ENCODE measurements around the gene VMO1. TPM values are rescaled to one million over a fixed set of nuclear protein-coding genes. Genes with fewer than 3 reads are reported as not detected.

Gene VMO1
- total RNA-seq, 1 donor from 2014 or later = 0.27 TPM

DNA sequence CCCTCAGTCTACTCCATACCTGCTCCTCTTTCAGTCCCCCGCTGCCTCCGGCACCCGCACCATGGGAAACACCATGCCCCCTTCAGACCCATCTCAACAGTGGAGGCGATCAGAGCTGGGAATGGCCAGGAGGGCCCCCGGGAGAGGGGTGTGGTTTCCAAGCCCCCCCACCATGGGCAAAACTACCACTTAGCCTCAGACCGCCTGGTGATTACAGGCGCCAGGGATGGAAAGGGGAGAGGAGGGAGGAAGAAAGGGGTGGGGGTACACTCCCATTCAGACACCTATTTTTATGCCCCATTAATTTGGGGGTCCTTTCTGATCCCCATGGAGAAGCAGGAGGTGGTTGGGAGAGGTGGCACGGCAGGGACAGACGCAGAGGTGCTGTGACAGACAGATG is 16.1 kb upstream of the VMO1 start, which contains the start of gene C17orf114:
Gene C17orf114 (minus strand): TSS at position 101 of the 400 bp plus-strand sequence.
- intact Hi-C loops (cut with micrococcal nuclease) = no loop called here

- intact Hi-C loops (cut with micrococcal nuclease) = no loop called here
Observed at GRCh38 chr17:4800462-4801196, 14.5 kb upstream of the VMO1 start.

DNA sequence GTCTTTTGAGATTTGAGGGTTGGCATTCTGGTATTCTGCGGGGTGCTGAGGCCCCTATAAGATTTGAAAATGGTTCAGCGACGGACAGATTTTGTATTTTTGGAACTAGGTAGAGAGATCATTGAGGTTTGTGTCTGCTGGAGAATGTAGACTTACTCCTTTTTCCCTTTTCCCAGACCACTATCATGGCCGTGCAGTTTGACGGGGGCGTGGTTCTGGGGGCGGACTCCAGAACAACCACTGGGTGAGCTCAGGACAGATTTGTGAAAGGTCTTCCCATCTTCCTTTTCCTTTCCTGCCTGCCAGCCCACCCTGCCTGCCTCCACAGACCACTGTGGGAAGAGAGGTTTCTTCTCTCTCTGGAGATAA is 10.4 kb upstream of the VMO1 start:
- intact Hi-C loops (cut with micrococcal nuclease) = loop anchor here (1.0 to 5.0 kb wide), 2 partner anchors 11 to 146 kb away; partner anchors contain the start of genes PLD2, RNF167 and SLC25A11

DNA sequence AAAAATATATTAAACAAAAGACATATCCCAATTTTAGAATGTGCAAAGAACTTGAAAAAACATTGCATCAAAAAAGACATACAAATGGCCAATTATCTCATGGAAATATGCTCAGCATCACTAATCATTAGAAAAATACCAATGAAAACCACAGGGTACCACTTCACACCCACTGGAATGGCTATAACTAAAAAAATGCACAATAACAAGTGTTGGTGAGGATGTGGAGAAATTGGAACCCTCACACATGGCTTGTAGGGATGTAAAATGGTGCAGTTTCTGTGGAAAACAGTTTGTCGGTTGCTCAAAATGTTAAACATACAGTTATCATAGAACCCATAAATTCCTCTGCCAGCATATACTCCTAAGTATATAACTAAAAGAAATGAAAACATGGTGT is 9.0 kb upstream of the VMO1 start:
- intact Hi-C loops (cut with micrococcal nuclease) = loop anchor here (5.0 kb wide), 1 partner anchor 147 kb away; the partner anchor contains the start of genes RNF167 and SLC25A11

DNA sequence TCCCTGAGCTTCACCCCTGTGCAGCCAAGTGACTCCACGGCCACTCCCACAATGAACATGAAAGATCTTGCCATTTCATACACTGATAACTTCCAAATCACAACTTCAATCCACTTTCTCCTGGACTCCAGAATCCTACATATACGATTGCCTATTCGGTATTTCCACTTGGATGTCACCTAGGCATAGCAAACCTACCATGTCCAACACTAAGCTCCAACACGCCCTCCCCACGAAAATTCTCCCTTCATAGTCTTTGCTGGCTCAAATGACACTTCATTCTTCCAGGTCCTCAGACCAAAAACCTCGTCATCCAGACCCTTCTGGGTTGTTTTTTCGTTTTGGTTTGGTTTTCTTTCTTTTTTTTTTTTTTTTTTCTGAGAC is 4.5 kb upstream of the VMO1 start:
- intact Hi-C loops (cut with micrococcal nuclease) = loop anchor here (1.0 to 5.0 kb wide), 4 partner anchors 43 to 233 kb away; partner anchors contain the start of genes ARRB2, MED11, MINK1 and MYBBP1A

GRCh38 chr17:4789951-4790704 is 4.0 kb upstream of the VMO1 start:
- intact Hi-C loops (cut with micrococcal nuclease) = loop anchor here (1.0 to 10.0 kb wide), 5 partner anchors 43 to 233 kb away; partner anchors contain the start of genes ALOX15, ARRB2, MED11 and MINK1

GRCh38 chr17:4789701-4789950 is 3.5 kb upstream of the VMO1 start:
- intact Hi-C loops (cut with micrococcal nuclease) = loop anchor here (10.0 kb wide), 1 partner anchor 145 kb away; the partner anchor contains the start of gene ALOX15

- intact Hi-C loops (cut with micrococcal nuclease) = loop anchor here (10.0 kb wide), 1 partner anchor 144 kb away; the partner anchor contains the start of gene ALOX15
Observed at GRCh38 chr17:4788807-4789700, 2.9 kb upstream of the VMO1 start, which contains the start of gene GLTPD2. Gene GLTPD2 (plus strand): TSS chr17:4788964. CDS start chr17:4789012, 48 bp downstream.

- intact Hi-C loops (cut with micrococcal nuclease) = loop anchor here (10.0 kb wide), 1 partner anchor 143 kb away; the partner anchor contains the start of gene ALOX15
Observed at GRCh38 chr17:4788159-4788806, 2.1 kb upstream of the VMO1 start.

GRCh38 chr17:4786516-4786915 is 352 bp upstream of the VMO1 start:
- intact Hi-C loops (cut with micrococcal nuclease) = loop anchor here (2.0 to 10.0 kb wide), 2 partner anchors 102 to 142 kb away; partner anchors contain the start of gene ALOX15

DNA sequence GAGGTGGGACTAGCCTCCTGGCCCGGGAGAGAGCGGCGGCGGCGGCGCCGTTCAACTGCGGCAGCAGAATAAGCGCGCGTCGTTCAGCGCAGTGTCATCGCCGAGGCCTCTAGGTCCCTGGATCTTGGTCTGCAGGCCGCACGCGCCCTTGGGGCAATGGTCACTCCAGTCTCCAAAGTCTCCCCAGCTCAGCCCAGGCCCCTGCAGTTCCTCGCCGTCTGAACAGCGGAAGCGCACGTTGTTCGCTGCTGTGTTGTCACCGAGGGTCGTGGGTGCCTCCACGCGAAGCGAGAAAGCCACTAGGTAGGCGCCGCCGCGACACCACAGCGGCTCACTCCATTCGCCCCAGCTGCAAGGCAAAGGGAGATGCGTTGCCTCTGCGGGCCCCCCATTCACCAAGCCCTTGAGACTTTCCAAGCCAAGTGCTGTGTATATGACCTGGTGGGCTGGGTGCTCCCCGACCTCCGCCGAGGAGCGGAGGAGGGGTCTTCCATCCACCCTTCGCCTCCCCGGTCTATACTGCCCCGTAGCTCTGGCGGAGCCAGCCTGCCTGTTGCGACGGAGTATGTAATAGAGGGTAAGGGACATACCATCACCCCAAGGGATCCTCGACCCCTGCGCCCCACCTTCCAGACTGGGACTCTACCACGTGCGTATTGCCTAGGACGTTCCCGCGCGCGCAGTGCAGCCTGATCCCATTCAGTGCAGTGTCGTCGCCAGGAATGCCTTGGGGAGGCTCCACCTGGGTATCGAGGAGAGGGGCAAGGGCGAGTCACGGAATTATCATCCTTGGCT is 656 bp downstream of the VMO1 start:
- intact Hi-C loops (cut with micrococcal nuclease) = loop anchor here (2.0 to 10.0 kb wide), 2 partner anchors 103 to 141 kb away; partner anchors contain the start of gene ALOX15

DNA sequence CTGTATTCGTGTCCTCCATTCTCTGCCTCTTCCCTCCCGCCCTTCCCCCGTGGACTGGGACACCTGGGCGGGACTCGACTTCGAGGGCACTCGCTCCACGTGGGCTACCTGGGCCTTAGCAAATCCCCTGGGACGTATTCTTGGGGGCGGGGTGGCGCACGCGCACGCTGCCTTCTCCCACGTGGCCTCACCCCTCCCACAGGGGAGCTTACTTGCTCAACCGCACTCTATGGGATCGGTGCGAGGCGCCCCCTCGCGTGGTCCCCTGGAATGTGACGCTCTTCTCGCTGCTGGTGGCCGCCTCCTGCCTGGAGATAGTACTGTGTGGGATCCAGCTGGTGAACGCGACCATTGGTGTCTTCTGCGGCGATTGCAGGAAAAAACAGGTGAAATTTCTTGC is 3.5 kb downstream of the VMO1 start:
- intact Hi-C loops (cut with micrococcal nuclease) = loop anchor here (10.0 kb wide), 1 partner anchor 138 kb away; the partner anchor contains the start of gene ALOX15

DNA sequence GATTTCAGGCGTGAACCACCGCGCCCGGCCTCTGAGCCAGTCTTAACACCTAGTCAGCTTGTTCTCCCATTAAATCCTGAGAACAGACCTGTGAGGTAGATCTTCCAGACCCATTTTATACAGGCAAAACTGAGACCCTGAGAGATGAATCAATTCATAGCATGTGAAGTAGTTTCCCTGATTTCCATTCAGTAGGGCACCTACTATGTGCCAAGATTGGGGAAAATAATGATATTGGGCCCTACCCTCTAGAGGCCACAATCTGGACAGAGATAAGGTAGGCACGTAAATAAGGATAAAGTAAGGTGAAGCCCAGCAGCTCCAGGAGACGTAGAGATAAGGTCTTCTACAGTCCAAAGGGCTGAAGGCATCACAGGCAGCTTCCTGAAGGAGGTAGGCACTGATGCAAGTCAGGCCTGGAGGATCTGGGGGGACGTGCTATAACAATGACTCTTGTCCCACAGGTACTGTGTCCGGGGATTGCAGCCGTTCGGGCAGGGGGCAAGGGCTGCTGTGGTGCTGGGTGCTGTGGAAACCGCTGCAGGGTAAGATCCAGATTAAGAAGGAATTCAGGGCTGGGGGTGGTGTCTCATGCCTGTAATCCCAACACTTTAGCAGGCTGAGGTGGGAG is 5.7 kb downstream of the VMO1 start:
- intact Hi-C loops (cut with micrococcal nuclease) = loop anchor here (10.0 kb wide), 1 partner anchor 136 kb away; the partner anchor contains the start of gene ALOX15

DNA sequence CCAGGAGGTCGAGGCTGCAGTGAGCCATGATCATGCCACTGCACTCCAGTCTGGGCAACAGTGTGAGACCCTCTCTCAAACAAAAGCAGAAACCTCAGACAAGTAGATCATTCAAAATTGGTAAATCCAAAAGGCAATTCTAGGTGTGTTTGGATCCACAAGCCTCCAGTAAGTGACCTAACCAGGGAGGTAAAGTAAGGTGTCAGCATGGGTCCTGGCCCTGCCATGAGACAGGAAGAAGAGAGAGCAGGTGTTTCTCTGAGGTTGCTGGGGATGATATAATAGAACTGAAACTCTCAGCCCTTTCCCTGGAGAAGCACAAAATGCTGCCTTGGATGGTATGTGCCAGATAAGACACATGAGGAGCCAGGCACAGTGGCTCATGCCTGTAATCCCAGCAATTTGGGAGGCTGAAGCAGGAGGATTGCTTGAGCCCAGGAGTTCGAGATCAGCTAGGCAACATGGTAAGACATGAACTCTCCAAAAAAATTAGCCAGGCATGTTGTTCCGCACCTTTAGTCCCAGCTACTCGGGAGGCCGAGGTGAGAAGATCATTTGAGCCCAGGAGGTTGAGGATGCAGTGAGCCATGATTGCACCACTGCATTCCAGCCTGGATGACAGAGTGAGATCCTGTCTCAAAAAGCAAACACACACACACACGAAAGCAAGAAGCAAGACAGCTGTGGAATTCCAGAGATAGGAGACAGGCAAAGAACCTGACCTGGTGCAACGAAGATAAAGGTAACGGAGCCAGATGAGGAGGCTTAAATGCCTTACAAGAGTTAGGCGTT is 8.0 kb downstream of the VMO1 start:
- intact Hi-C loops (cut with micrococcal nuclease) = no loop called here

DNA sequence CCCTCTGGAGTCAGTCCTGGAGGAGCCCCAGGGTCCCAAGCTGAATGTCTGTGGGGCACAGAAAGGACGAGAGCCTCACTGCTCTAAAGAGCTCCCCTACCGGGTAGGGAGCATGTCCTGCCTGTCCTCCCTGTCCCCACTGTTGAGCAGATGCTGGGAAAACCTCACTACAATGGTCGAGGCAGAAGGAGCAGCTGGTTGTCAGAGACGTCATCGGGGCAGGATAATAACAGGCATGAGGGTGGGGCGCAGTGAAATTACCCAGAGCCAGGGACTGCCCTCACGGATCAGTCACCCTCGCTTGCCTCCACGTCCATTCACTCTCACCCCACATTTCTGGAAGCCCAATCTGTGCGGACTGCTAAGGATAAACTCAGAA is 13.9 kb downstream of the VMO1 start:
- intact Hi-C loops (cut with micrococcal nuclease) = no loop called here

DNA sequence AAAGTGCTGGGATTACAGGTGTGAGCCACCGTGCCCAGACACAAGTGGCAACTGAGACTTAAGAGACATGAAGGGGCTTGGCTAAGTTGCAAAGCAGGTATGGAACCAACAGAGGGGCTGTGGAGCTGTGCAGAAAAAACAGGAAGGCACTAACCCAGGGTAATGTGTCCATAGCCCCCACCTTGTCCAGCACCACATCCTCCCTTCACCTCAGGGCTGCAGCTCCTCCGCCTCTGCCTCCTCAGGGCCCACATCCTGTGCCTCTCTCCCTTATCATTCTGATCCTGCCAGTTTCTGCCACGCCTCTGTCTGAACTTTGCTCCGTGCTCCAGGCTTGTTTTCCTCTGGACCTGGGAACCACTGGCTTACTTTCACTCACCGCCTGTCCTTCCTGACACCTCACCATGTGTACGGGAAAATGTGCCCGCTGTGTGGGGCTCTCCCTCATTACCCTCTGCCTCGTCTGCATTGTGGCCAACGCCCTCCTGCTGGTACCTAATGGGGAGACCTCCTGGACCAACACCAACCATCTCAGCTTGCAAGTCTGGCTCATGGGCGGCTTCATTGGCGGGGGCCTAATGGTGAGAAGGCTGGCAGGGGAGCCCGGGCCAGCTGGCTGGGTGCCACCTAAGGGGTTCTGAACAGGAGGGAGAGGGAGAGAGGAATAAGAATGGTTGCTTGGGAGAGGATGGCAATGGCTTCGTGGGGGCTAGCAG is 14.5 kb downstream of the VMO1 start, which contains the start of gene TM4SF5:
Gene TM4SF5 (plus strand): TSS at position 368 of the 716 bp plus-strand sequence. CDS start 37 bp downstream, at position 405.
- intact Hi-C loops (cut with micrococcal nuclease) = no loop called here

- intact Hi-C loops (cut with micrococcal nuclease) = no loop called here
Observed at GRCh38 chr17:4769628-4770027, 16.5 kb downstream of the VMO1 start.
